SK-N-SH (cell line): ENCODE data around the gene LAMA4.

Source experiments
- CTCF ChIP-seq: fragments of 200-600 bp; sonication (generic); IDR thresholded peaks from 2 replicates; pipeline ENCODE4 v1.6.1; 2017; ENCODE audit warnings: antibody characterized with exemption, mild to moderate bottlenecking, moderate library complexity
- JUND ChIP-seq: IDR thresholded peaks from 2 replicates; pipeline ENCODE4 v1.4.0; 2012
- TCF12 ChIP-seq: IDR thresholded peaks from 2 replicates; pipeline ENCODE4 v1.4.0; 2012
- TEAD4 ChIP-seq: IDR thresholded peaks from 2 replicates; pipeline ENCODE4 v1.4.0; 2012; ENCODE audit warnings: mild to moderate bottlenecking, borderline replicate concordance; ENCODE audit not compliant: insufficient read depth

GRCh38 chr6:112160745-112161144, 93.6 kb downstream of the LAMA4 start:
- TF ChIP-seq CTCF (no peak), TEAD4 (no peak), TCF12 (no peak), JUND (no peak)
